SU-DHL-6 (cell line): ENCODE data around the gene BMP7.

Experiments
- H2AFZ ChIP-seq: fragments of 200-600 bp; sonication (generic); 2 replicates; pipeline ENCODE4 v1.6.1; 2014; ENCODE audit warnings: low read depth, mild to moderate bottlenecking, moderate library complexity, mixed read lengths, antibody characterized with exemption, low read length; ENCODE audit not compliant: severe bottlenecking
- H3F3A ChIP-seq: fragments of 200-600 bp; shearing (Covaris generic); 2 replicates; pipeline ENCODE4 v1.6.0; 2016; ENCODE audit warnings: antibody characterized with exemption, mild to moderate bottlenecking; ENCODE audit not compliant: insufficient read depth
- H3K27ac ChIP-seq: fragments of 200-600 bp; sonication (generic); 2 replicates; pipeline ENCODE4 v1.5.1; 2016; ENCODE audit warnings: low read depth, mild to moderate bottlenecking, low read length, moderate library complexity, mixed read lengths
- H3K27me3 ChIP-seq: fragments of 200-600 bp; sonication (generic), shearing (Covaris generic); 2 replicates; pipeline ENCODE4 v1.6.0; 2014; ENCODE audit warnings: mild to moderate bottlenecking, low read length
- H3K36me3 ChIP-seq: fragments of 200-600 bp; sonication (generic); 2 replicates; pipeline ENCODE4 v1.6.1; 2014; ENCODE audit warnings: mild to moderate bottlenecking, low read length, mixed read lengths
- H3K4me2 ChIP-seq: fragments of 300-600, 200-600 bp; shearing (Covaris generic), sonication (generic); 2 replicates; pipeline ENCODE4 v1.6.0; 2014; ENCODE audit warnings: low read length, low read depth, mild to moderate bottlenecking; ENCODE audit not compliant: poor library complexity, severe bottlenecking
- H3K4me3 ChIP-seq: fragments of 200-600 bp; sonication (generic); 2 replicates; pipeline ENCODE4 v1.5.1; 2014; ENCODE audit warnings: antibody characterized with exemption, low read length, mild to moderate bottlenecking, mixed read lengths; ENCODE audit not compliant: insufficient read depth, poor library complexity, severe bottlenecking
- H3K79me2 ChIP-seq: fragments of 200-600 bp; sonication (generic); 2 replicates; pipeline ENCODE4 v1.6.1; 2014; ENCODE audit warnings: mild to moderate bottlenecking, low read length, moderate library complexity; ENCODE audit not compliant: insufficient read depth
- H3K9ac ChIP-seq: fragments of 200-600 bp; sonication (generic); 2 replicates; pipeline ENCODE4 v1.7.0; 2014; ENCODE audit warnings: mild to moderate bottlenecking, low read length
- H3K9me2 ChIP-seq: fragments of 200-600 bp; sonication (generic); replicated peaks from 2 replicates; pipeline ENCODE4 v1.6.1; 2014; ENCODE audit warnings: low read length; ENCODE audit not compliant: insufficient read depth
- H3K9me3 ChIP-seq: fragments of 200-600 bp; sonication (generic); 2 replicates; pipeline ENCODE4 v1.6.1; 2014; ENCODE audit warnings: low read length, mixed read lengths; ENCODE audit not compliant: insufficient read depth
- H4K20me1 ChIP-seq: fragments of 200-600 bp; sonication (generic); 2 replicates; pipeline ENCODE4 v1.6.1; 2014; ENCODE audit warnings: low read depth, mild to moderate bottlenecking, antibody characterized with exemption, low read length, moderate library complexity, mixed read lengths
- EZH2phosphoT487 ChIP-seq: fragments of 200-600 bp; sonication (generic), shearing (Covaris generic); conservative IDR thresholded peaks from 2 replicates; pipeline ENCODE4 v1.6.1; 2018; ENCODE audit warnings: mild to moderate bottlenecking, antibody characterized with exemption, low read length, moderate library complexity, mixed read lengths
- TF ChIP-seq, protein P1 (sequence below): fragments of 200-600 bp; sonication (generic); IDR thresholded peaks from one replicate; pipeline ENCODE4 v1.5.1; 2017; ENCODE audit warnings: antibody characterized with exemption, mild to moderate bottlenecking, low read length, moderate library complexity; ENCODE audit not compliant: insufficient read depth, poor library complexity, severe bottlenecking

The BMP7 gene

DNA sequence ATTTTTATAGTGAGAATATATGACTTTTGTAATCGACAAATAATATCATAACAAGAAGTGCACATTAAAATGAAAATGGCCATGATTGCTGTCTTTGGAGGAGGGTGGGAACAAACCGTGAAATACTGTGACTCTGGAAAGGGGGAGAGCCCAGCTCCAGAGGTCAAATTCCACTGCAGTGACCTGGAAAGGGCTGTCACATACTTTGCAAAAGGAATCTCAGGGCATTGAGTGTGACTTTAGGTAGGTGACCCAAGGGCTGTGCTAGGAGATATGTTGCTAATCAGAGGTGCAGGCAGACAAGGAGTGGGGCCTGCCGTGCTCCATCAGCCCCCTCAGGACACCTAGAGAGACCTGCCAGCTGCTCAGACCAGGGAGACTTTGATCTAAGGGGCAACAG is 28.1 kb upstream of the BMP7 start:
- Histone ChIP-seq H3K4me2 (no peak overlapping the region), H4K20me1 (no peaks in the 10 kb centered on the region), H3K9ac (no peak overlapping the region), H3K79me2 (no peaks in the 10 kb centered on the region), H3K9me2 (no peaks in the 10 kb centered on the region), H2AFZ (no peak overlapping the region), H3K4me3 (no peak overlapping the region), H3K9me3 (no peaks in the 10 kb centered on the region), H3K36me3 (no peaks in the 10 kb centered on the region), H3F3A (no peaks in the 10 kb centered on the region), H3K27me3 (no peaks in the 10 kb centered on the region), H3K27ac (no peak overlapping the region)
- no peak for TF ChIP-seq EZH2phosphoT487
- TF ChIP-seq, protein P1, sequence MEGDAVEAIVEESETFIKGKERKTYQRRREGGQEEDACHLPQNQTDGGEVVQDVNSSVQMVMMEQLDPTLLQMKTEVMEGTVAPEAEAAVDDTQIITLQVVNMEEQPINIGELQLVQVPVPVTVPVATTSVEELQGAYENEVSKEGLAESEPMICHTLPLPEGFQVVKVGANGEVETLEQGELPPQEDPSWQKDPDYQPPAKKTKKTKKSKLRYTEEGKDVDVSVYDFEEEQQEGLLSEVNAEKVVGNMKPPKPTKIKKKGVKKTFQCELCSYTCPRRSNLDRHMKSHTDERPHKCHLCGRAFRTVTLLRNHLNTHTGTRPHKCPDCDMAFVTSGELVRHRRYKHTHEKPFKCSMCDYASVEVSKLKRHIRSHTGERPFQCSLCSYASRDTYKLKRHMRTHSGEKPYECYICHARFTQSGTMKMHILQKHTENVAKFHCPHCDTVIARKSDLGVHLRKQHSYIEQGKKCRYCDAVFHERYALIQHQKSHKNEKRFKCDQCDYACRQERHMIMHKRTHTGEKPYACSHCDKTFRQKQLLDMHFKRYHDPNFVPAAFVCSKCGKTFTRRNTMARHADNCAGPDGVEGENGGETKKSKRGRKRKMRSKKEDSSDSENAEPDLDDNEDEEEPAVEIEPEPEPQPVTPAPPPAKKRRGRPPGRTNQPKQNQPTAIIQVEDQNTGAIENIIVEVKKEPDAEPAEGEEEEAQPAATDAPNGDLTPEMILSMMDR, result no peak

- Histone ChIP-seq H3K27me3 (no peaks in the 10 kb centered on the region), H4K20me1 (no peaks in the 10 kb centered on the region)
Observed at GRCh38 chr20:57293995-57294394, 27.6 kb upstream of the BMP7 start.

GRCh38 chr20:57292611-57293010 is 26.2 kb upstream of the BMP7 start:
- no peaks in the 10 kb centered on the region for H3K9me3 ChIP-seq
- no peaks in the 10 kb centered on the region for H4K20me1 ChIP-seq
- H3K9ac ChIP-seq, result no peak overlapping the region
- H3K27ac ChIP-seq, result no peak overlapping the region
- TF ChIP-seq, protein P1, result no peak
- TF ChIP-seq EZH2phosphoT487, result no peak
- no peaks in the 10 kb centered on the region for H3K9me2 ChIP-seq
- H3F3A ChIP-seq, result no peaks in the 10 kb centered on the region
- no peaks in the 10 kb centered on the region for H3K79me2 ChIP-seq
- H3K4me3 ChIP-seq, result no peak overlapping the region
- H2AFZ ChIP-seq, result no peak overlapping the region
- no peaks in the 10 kb centered on the region for H3K36me3 ChIP-seq
- no peak overlapping the region for H3K4me2 ChIP-seq
- H3K27me3 ChIP-seq, result no peaks in the 10 kb centered on the region

More at GRCh38 chr20:57293995-57294394, 27.6 kb upstream of the BMP7 start:
- Histone ChIP-seq H3F3A (no peaks in the 10 kb centered on the region), H3K4me3 (no peak overlapping the region), H3K9me2 (no peaks in the 10 kb centered on the region), H3K79me2 (no peaks in the 10 kb centered on the region), H3K9ac (no peak overlapping the region), H3K27ac (no peak overlapping the region), H2AFZ (no peak overlapping the region), H3K4me2 (no peak overlapping the region), H3K9me3 (no peaks in the 10 kb centered on the region), H3K36me3 (no peaks in the 10 kb centered on the region)
- no peak for TF ChIP-seq EZH2phosphoT487
- TF ChIP-seq, protein P1, result no peak
